Uterus (tissue), 2 donors: ENCODE results near the gene DNAJC17.

Experiments used
- POLR2A ChIP-seq, 2 donors: fragments of 450-650 bp; IDR thresholded peaks; one replicate each; pipeline ENCODE4 v1.6.1; 2016; ENCODE audit warnings: antibody characterized with exemption in 2 of 2, mild to moderate bottlenecking in 1 of 2, moderate library complexity in 1 of 2
- TF ChIP-seq, protein P1 (sequence below), 4 experiments: fragments of 200-600 bp in 2 of 4; fragments of 450-650 bp in 2 of 4; sonication (generic) in 2 of 4; IDR thresholded peaks; one replicate each; pipeline ENCODE4 v1.5.1; 2016 to 2019; ENCODE audit warnings: antibody characterized with exemption in 4 of 4, mild to moderate bottlenecking in 2 of 4, moderate library complexity in 1 of 4

- TF ChIP-seq, protein P1, sequence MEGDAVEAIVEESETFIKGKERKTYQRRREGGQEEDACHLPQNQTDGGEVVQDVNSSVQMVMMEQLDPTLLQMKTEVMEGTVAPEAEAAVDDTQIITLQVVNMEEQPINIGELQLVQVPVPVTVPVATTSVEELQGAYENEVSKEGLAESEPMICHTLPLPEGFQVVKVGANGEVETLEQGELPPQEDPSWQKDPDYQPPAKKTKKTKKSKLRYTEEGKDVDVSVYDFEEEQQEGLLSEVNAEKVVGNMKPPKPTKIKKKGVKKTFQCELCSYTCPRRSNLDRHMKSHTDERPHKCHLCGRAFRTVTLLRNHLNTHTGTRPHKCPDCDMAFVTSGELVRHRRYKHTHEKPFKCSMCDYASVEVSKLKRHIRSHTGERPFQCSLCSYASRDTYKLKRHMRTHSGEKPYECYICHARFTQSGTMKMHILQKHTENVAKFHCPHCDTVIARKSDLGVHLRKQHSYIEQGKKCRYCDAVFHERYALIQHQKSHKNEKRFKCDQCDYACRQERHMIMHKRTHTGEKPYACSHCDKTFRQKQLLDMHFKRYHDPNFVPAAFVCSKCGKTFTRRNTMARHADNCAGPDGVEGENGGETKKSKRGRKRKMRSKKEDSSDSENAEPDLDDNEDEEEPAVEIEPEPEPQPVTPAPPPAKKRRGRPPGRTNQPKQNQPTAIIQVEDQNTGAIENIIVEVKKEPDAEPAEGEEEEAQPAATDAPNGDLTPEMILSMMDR (IDR thresholded peaks at IDR 0.05): no peak
- no peak for TF ChIP-seq POLR2A (IDR thresholded peaks at IDR 0.05)
These were observed 33.8 kb downstream of the DNAJC17 start for GRCh38 chr15:40773496-40773895.
